GM21528 (cell line): ENCODE measurements around the gene IGFL2.
"Not testable (repeated sequence)": the region's sequence is repeated elsewhere in the genome, so short reads cannot be mapped to it uniquely, and the experiment has no call there.

Source experiments
- ATAC-seq: cut with Tn5 transposase; IDR thresholded peaks from one replicate; pipeline ENCODE4 v1.9.1; 2021; ENCODE audit warnings: mild to moderate bottlenecking, moderate library complexity; ENCODE audit not compliant: unreplicated experiment, low FRiP score

The IGFL2 gene

DNA sequence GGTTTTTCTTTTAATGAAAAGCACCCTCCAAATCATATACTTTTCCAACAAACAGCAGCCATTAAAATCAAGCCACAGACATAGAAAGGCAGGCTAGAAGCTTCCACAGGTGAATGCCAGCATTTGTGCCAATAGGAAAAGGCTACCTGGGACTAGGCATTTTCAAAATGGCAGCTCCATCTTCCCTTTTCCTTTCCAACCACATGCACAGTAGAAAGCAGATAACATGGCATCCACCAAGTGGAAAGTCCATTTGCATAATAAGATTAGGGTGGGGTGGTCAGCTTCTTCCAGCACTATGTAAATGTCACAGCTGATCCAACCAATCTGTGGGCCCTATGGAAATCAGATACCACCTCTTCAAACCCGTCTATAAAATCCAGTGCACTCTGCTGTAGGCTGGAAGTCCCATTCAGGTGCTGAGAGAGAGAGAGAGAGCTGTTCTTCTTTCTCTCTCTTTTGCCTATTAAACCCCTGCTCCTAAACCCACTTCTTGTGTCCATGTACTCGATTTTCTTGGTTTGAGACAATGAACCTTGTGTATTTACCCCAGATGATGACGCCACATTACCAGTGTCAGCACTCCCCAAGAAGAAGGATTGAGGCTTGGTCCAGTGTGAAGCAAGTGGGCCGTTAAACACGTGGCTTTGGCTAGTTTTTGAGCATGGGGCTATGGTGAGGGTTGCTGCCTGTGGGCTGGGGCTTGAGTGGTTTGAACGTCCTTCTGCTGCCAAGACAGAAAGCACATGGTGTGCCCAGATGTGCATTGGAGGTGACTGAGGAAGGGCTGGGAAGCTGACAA lies 57.3 kb downstream of the IGFL2 start:
- no peak for ATAC-seq

DNA sequence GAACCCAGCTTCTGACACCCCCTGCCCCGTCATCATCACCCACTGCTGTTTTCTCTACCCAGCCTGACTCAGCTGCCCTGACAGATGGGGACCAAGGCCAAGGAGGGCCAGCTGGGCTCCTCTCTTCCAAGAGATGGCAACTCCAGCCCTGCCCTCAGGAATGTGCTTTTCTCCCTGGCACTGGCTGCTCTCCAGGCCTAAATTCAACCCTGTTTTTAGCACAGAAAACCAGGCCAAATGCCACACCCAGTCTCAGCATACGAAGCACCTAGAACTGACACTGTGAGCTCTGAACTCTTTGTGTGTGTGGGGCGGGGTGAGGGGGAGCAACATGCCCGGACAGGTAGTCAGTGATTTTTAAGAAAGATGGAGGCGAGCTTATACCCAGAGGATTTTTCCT lies 58.1 kb downstream of the IGFL2 start:
- no peak for ATAC-seq

DNA sequence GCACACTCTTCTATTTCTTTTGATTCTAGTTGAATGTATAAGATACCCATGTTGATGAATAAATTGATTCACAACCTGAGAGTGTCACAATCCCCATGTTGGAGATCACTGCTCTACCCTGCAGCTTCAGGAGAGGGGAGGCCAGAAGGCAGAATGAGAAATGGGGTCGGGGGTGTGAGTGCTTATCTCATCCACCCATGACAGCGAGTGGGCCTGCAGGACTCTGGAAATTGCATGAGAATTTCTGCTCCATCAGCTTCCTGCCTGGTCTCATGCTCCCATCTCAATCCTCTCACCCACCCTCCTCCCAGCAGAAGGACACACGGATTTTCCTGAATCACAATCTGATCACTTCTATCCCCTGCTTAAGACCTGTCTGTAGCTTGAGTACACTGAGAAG lies 58.6 kb downstream of the IGFL2 start:
- no peak for ATAC-seq

DNA sequence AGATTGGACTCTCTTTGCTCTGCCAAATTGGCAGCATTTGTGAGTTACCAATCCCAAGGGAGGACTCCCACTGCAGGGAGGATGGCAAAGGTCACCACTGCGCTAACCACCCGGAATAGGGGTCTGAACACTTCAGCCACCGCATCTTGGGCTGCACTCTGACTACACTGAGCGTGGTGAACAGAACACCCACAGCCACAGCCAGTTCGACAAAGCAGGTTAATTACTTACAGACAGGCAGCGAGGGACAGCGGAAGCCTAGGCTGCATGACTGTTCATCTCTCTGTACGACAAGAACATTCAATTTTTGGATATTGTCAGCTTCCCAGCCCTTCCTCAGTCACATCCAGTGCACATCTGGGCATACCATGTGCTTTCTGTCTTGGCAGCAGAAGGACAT lies 59.8 kb downstream of the IGFL2 start:
- not testable (repeated sequence) for ATAC-seq

DNA sequence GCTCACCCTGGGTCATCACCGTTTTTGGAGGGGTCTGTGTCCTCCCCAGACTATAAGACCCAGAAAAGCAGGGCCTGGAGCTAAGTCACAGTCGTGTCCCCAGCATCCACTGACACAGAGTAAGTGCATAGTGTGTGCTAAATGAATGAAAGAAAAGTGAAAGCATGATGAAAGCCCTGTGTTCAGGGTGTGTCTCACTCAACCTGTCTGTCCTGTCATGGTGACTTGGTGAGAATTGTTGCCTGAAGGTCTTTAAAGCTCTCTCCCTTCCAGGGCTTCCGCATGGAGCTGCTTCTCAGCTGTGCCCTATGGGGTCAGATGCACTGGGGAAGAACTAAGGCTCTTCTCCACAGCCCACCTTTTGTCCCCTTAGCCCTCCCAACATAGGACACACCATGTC lies 61.0 kb downstream of the IGFL2 start:
- ATAC-seq = no peak

DNA sequence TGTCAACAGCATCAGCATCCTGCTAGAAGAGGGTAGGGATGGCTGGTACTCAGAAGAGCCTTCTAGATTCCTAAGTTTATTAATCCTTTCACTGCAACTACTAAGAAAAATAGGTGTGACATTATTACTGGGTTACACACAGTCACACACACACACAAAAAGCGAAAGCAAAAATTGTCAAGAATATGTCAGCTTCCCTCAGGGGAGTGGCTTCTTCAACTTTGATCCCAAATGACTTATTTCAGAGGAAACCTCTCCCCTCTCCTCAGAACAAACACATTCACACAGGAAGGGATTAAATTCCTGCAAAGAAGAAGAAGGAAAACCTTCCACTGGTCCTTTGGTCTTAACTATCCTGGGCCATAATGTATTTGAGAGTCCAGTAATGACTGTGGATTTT lies 61.4 kb downstream of the IGFL2 start:
- ATAC-seq = no peak

DNA sequence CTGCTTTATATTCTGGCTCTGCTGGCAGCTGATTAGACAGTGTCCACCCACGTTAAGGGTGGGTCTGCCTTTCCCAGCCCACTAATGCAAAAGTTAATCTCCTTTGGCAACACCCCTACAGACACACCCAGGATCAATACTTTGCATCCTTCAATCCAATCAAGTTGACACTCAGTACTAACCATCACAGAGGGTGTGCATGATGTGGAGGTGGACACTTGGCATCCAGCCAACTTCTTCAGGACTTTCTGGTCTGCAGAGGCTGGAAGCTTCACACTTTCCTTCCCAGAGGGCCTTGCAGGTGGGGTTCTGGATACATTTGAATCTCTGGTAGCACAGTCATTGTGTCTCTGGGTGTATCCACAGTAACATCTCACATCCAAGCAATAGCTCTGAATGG lies 62.6 kb downstream of the IGFL2 start:
- ATAC-seq = no peak
